ENCODE measurements around the gene TLCD3B.
"Not testable (repeated sequence)": the region's sequence is repeated elsewhere in the genome, so short reads cannot be mapped to it uniquely, and the experiment has no call there.

TLCD3B gene

GRCh38 chr16:30025156-30025555 lies 5.9 kb downstream of the TLCD3B start:
- no peak for DNase-seq

GRCh38 chr16:30024451-30024850 lies 6.6 kb downstream of the TLCD3B start:
- no peak for DNase-seq

- no peak for DNase-seq
Measured at GRCh38 chr16:30023586-30023985, 7.5 kb downstream of the TLCD3B start.

- no peak for DNase-seq
Measured at GRCh38 chr16:30022887-30023286, 8.2 kb downstream of the TLCD3B start, which contains the start of gene C16orf92. TSS of gene C16orf92 (plus strand) at chr16:30023198. CDS start at chr16:30023341, 143 bp downstream.

GRCh38 chr16:30018731-30019158 lies 12.3 kb downstream of the TLCD3B start:
- DNase-seq: no peak

- DNase-seq: not testable (repeated sequence)
Measured at GRCh38 chr16:30017937-30018336, 13.1 kb downstream of the TLCD3B start.

GRCh38 chr16:30017277-30017656 lies 13.8 kb downstream of the TLCD3B start:
- no peak for DNase-seq

- DNase-seq: no peak
Measured at GRCh38 chr16:30016555-30017276, 14.4 kb downstream of the TLCD3B start.

- not testable (repeated sequence) for DNase-seq
Measured at GRCh38 chr16:30015450-30015849, 15.6 kb downstream of the TLCD3B start.

- not testable (repeated sequence) for DNase-seq
Measured at GRCh38 chr16:30012598-30012997, 18.5 kb downstream of the TLCD3B start.

GRCh38 chr16:30011714-30012504 lies 19.2 kb downstream of the TLCD3B start:
- DNase-seq: no peak

GRCh38 chr16:30010844-30011713 lies 20.0 kb downstream of the TLCD3B start, which contains the start of gene DOC2A:
TSS of gene DOC2A (minus strand) at chr16:30011027. CDS start at chr16:30010222, 805 bp downstream.
- DNase-seq: no peak

GRCh38 chr16:30009990-30010843 lies 20.9 kb downstream of the TLCD3B start:
- no peak for DNase-seq

GRCh38 chr16:30009085-30009862 lies 21.8 kb downstream of the TLCD3B start:
- DNase-seq: no peak

GRCh38 chr16:30007378-30007895 lies 23.6 kb downstream of the TLCD3B start:
- DNase-seq: no peak

- DNase-seq: no peak
Measured at GRCh38 chr16:30006659-30007377, 24.3 kb downstream of the TLCD3B start.

- DNase-seq: no peak
Measured at GRCh38 chr16:30006095-30006473, 25.0 kb downstream of the TLCD3B start.

- no peak for DNase-seq
Measured at GRCh38 chr16:30005341-30006094, 25.6 kb downstream of the TLCD3B start.

GRCh38 chr16:30004811-30005242 lies 26.2 kb downstream of the TLCD3B start:
- no peak for DNase-seq

- DNase-seq: no peak
Measured at GRCh38 chr16:30004424-30004776, 26.7 kb downstream of the TLCD3B start.
